IgD-negative memory B cell (primary cell): ENCODE results near the gene LGALS7B. TPM values are rescaled to one million over a fixed set of nuclear protein-coding genes. Genes with fewer than 3 reads are reported as not detected.
"Not testable (repeated sequence)": the region's sequence is repeated elsewhere in the genome, so short reads cannot be mapped to it uniquely, and the experiment has no call there.

ENCODE experiments used
- H3K27ac Mint-ChIP-seq, 3 donors: one replicate each; pipeline ENCODE4 v1.8.0; 2020 to 2022; ENCODE audit warnings: mild to moderate bottlenecking in 3 of 3, mixed read lengths in 3 of 3, moderate library complexity in 1 of 3
- H3K27me3 Mint-ChIP-seq: one replicate; pipeline ENCODE4 v1.8.0; 2021; ENCODE audit warnings: mixed read lengths
- H3K36me3 Mint-ChIP-seq: one replicate; pipeline ENCODE4 v1.8.0; 2020; ENCODE audit warnings: mild to moderate bottlenecking, mixed read lengths
- H3K4me1 Mint-ChIP-seq, 3 donors: one replicate each; pipeline ENCODE4 v1.8.0; 2020 to 2022; ENCODE audit warnings: mixed read lengths in 3 of 3, mild to moderate bottlenecking in 1 of 3
- H3K4me3 Mint-ChIP-seq, 4 donors: one replicate each; pipeline ENCODE4 v1.8.0; 2020 to 2022; ENCODE audit warnings: mild to moderate bottlenecking in 4 of 4, mixed read lengths in 4 of 4, moderate library complexity in 3 of 4
- H3K9me3 Mint-ChIP-seq, 3 donors: one replicate each; pipeline ENCODE4 v1.8.0; 2020 to 2021; ENCODE audit warnings: mixed read lengths in 3 of 3, mild to moderate bottlenecking in 1 of 3
- polyA plus RNA-seq: library from polyadenylated mRNA; unstranded; fragments of 300-500 nt; fragmentation: Illumina TruSeq; gene quantifications from one replicate; pipeline ENCODE4 v1.2.3, GENCODE V29; 2021

LGALS7B gene
- polyA plus RNA-seq, 1 donor from 2014 or later = not detected

DNA sequence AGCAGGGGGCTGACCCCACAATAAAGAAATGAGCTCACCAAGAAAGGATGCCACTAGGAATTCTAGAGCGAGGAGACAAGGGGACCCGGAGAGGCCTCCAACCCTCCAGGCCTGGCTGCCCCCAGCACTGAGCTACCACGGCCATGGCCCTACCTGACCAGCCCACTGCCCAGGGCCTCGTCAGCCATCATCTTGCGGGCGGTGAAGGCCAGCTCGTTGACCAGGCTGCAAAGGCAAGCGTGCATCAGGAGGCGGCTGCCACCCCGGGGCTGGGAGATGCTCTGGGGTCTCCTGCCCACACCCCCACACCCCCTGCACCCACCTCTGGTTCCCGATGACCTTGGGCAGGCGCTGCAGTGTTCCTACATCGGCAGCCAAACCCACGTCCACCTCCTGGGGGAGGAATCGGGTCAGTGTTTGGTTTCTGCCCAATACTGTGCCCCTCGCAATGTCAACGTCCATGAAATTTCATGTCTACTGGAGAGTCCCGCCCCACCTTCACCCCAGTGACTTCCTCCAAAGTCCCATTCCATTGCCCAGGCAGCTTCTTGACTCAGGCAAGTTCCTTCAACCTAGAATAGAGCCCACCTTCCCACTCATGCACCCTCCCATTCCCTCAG, 27.2 kb downstream of the LGALS7B start:
- no peak overlapping the region for H3K27ac Mint-ChIP-seq
- peaks cover 0 to 1% (median 0%) of the 10 kb centered on the region in 3 donors for H3K4me1 Mint-ChIP-seq
- peaks cover 3% of the 10 kb centered on the region for H3K36me3 Mint-ChIP-seq
- no peak overlapping the region for H3K4me3 Mint-ChIP-seq
- H3K27me3 Mint-ChIP-seq = no peaks in the 10 kb centered on the region
- no peaks in the 10 kb centered on the region for H3K9me3 Mint-ChIP-seq

DNA sequence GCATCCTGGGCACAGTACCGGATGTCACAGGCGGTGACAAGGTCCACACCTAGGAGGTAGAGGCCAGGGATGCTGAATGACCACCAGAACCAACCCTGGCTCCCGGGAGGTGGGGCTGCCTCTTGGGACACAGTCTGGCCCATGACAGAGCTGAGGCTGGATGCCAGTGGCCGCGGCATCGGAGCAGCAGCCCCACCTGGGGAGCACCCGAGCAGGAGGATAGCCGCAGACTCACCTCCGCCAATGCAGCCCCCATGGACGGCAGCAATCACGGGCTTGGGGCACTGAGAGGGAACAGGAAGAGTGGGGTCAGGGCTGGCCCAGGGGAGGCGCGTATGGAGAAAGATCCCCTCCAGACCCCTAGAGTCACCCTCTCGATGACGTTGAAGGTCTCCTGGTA, 28.1 kb downstream of the LGALS7B start:
- Mint-ChIP-seq H3K27me3 (no peaks in the 10 kb centered on the region), H3K4me3 (no peak overlapping the region), H3K4me1 (peaks cover 0 to 1% (median 0%) of the 10 kb centered on the region in 3 donors), H3K36me3 (peaks cover 3% of the 10 kb centered on the region), H3K27ac (no peak overlapping the region), H3K9me3 (no peaks in the 10 kb centered on the region)

DNA sequence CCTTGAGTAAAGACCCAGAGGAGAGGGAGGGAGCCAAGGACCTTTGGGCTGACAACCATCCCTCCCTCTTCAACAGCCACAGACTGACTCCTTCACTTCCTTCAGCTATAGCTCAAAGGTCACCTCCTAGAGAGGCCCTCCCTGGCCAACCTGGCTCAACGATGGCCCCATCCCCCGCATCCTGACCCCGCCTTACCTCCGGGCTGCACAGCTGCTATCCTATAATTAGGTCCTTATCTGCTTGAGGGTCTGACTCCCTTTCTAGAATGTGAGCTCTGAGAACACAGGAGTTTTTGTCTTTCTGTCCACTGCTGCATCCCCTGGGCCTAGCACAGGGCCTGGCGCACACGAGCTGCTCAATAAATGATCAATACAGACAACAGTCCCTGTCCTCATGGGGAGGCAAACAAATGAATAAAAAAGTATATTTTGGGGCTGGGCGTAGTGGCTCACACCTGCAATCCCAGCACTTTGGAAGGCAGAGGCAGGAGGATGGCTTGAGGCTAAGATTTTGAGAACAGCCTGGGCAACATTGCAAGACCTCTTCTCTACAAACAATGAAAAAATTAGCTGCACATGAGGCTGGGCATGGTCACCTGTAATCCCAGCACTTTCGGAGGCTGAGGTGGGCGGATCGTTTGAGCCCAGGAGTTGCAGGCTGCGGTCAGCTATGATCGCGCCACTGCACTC, 30.4 kb downstream of the LGALS7B start:
- H3K9me3 Mint-ChIP-seq = peaks cover 0 to 3% (median 0%) of the 10 kb centered on the region in 3 donors
- H3K36me3 Mint-ChIP-seq = peaks cover 8% of the 10 kb centered on the region
- H3K27me3 Mint-ChIP-seq = no peaks in the 10 kb centered on the region
- no peak overlapping the region for H3K4me3 Mint-ChIP-seq
- no peak overlapping the region for H3K27ac Mint-ChIP-seq
- peaks cover 0 to 3% (median 0%) of the 10 kb centered on the region in 3 donors for H3K4me1 Mint-ChIP-seq

DNA sequence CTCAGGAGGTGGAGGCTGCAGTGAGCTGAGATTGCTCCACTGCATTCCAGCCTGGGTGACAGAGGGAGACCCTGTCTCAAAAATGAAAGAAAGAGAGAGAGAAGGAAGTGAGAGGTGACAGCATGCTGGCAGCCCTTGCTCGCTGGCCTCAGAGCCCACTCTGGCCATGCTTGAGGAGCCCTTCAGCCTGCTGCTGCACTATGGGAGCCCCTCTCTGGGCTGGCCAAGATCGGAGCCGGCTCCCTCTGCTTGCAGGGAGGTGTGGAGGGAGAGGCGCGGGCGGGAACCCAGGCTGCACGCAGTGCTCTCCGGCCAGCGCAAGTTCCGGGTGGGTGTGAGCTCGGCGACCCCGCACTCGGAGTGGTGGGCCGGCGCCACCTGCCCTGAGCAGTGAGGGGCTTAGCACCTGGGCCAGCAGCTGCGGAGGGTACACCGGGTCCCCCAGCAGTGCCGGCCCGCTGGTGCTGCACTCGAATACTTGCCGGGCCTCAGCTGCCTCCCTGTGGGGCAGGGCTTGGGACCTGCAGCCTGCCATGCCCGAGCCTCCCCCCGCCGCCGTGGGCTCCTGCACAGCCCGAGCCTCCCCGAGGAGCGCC, 32.3 kb downstream of the LGALS7B start:
- not testable (repeated sequence) for H3K9me3 Mint-ChIP-seq, H3K27ac Mint-ChIP-seq, H3K4me1 Mint-ChIP-seq, H3K4me3 Mint-ChIP-seq, H3K27me3 Mint-ChIP-seq, H3K36me3 Mint-ChIP-seq

DNA sequence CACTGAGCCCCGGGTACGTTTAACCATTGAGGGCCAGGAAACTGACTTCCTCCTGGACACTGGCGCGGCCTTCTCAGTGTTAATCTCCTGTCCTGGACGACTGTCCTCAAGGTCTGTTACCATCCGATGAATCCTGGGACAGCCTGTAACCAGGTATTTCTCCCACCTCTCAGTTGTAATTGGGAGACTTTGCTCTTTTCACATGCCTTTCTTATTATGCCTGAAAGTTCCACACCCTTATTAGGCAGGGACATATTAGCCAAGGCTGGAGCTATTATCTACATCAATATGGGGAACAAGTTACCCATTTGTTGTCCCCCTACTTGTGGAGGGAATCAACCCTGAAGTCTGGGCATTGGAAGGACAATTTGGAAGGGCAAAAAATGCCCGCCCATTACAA, 36.9 kb downstream of the LGALS7B start:
- not testable (repeated sequence) for H3K4me1 Mint-ChIP-seq, H3K27ac Mint-ChIP-seq, H3K9me3 Mint-ChIP-seq, H3K4me3 Mint-ChIP-seq, H3K27me3 Mint-ChIP-seq
- H3K36me3 Mint-ChIP-seq = peaks cover 14% of the 10 kb centered on the region

DNA sequence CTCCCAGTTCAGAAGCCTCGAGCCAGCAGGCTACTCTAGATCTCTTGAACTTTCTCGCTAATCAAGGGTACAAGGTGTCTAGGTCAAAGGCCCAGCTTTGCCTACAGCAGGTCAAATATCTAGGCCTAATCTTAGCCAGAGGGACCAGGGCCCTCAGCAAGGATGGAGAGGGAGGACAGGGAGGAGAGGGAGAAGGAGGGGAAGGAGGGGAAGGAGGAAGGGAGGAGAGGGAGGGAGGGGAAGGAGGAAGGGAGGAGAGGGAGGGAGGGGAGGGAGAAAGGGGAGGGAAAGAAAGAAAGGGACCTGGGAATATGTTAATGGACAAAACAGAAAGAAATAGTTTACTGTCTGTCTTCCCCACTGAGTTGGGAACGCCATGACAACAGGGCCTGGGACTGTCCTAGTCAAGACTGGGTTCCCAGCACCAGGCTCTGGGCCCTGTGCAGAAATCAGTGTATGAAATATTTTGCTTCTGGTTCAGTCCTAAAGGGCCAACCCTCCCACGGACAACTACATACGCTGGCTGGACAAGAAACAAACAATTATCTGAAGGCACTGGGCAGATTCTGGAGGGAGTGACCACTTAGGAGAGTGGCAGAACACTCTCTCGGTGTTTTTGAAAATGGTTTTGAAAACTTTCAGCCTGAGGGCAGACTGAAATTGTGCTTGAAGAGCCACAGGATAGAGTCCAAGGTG, 38.0 kb downstream of the LGALS7B start:
- Mint-ChIP-seq H3K4me3 (peak overlapping the region in 2 of 4 donors; percentile 5 to 70), H3K4me1 (peaks cover 10 to 14% (median 11%) of the 10 kb centered on the region in 3 donors), H3K27me3 (no peaks in the 10 kb centered on the region), H3K36me3 (peaks cover 17% of the 10 kb centered on the region), H3K9me3 (peaks cover 0 to 3% (median 0%) of the 10 kb centered on the region in 3 donors), H3K27ac (no peak overlapping the region)

DNA sequence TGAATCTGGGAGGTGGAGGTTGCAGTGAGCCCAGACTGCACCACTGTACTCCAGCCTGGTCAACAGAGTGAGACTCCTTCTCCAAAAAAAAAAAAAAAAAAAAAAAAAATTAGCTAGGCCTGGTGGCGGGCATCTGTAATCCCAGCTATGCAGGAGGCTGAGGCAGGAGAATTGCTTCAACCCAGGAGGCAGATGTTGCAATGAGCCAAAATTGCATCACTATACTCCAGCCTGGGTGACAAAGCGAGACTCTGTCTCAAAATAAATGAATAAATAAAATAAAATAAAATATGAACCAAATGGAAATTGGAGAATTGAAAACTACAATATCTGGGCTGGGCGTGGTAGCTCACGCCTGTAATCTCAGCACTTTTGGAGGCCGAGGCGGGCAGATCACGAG, 40.2 kb downstream of the LGALS7B start:
- peak overlapping the region in 1 of 4 donors; percentile 88 for H3K4me3 Mint-ChIP-seq
- not testable (repeated sequence) for H3K9me3 Mint-ChIP-seq, H3K27me3 Mint-ChIP-seq, H3K27ac Mint-ChIP-seq
- peaks cover 13% of the 10 kb centered on the region for H3K36me3 Mint-ChIP-seq
- peaks cover 11 to 18% (median 11%) of the 10 kb centered on the region in 3 donors for H3K4me1 Mint-ChIP-seq

DNA sequence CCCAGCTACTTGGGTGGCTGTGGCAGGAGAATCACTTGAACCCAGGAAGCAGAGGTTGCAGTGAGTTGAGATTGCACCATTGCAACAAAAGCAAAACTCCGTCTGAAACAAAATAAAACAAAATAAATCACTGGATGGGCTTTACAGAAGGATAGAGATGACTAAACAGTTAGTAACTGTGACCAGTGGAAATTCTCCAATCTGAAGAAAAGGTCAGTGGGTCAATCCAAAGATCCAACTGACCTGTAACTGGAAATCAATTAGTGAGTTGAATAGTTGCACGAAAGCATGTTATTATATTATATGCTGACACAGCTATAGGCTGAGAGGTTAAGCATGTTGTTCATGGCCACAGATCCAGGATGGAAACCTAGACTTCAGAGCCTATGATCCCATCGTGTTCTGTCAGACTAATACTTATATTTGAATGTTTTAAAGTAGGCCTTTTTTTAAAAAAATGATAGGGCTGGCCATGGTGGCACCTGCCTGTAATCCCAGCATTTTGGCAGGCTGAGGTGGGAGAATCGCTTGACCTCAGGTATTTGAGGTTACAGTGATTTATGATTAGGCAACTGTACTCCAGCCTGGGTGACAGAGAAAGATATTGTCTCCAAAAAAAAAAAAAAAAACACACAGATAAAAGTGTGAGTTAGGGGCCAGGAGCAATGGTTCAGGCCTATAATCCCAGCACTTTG, 41.2 kb downstream of the LGALS7B start:
- peaks cover 13% of the 10 kb centered on the region for H3K36me3 Mint-ChIP-seq
- peaks cover 11 to 18% (median 11%) of the 10 kb centered on the region in 3 donors for H3K4me1 Mint-ChIP-seq
- no peaks in the 10 kb centered on the region for H3K27me3 Mint-ChIP-seq

DNA sequence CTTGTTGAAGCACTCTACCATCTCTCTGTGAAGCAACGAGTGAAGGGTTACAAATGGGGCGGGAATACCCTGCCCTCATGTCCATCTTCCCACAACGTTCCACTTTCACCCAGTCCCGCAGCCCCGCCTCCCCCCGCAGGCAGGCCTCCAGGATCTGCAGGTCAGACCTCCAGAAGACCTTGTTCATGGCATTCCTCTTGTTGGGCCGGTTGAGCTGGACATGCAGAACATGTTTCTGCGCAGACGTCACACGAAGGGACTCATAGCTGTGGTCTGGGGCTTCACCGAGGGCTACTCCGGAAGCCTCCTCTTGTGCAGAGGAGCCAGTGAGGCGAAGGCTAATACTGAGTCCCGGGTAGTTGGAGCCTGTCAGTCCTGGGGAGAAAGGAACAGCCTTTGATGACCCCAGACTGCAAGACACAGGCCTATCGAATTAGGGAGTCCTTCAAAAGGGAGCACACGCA, 42.2 kb downstream of the LGALS7B start:
- Mint-ChIP-seq H3K4me1 (peaks cover 11 to 18% (median 11%) of the 10 kb centered on the region in 3 donors), H3K9me3 (no peaks in the 10 kb centered on the region), H3K4me3 (peak overlapping the region; percentile 88 to 98 (median 94)), H3K27ac (peak overlapping the region; percentile 86 to 94 (median 92)), H3K27me3 (no peaks in the 10 kb centered on the region), H3K36me3 (peaks cover 11% of the 10 kb centered on the region)

More for the DNA sequence above, 41.2 kb downstream of the LGALS7B start:
- Mint-ChIP-seq H3K9me3 (no peaks in the 10 kb centered on the region), H3K4me3 (peak overlapping the region; percentile 88 to 98 (median 94)), H3K27ac (peak overlapping the region; percentile 23 to 94 (median 86))

DNA sequence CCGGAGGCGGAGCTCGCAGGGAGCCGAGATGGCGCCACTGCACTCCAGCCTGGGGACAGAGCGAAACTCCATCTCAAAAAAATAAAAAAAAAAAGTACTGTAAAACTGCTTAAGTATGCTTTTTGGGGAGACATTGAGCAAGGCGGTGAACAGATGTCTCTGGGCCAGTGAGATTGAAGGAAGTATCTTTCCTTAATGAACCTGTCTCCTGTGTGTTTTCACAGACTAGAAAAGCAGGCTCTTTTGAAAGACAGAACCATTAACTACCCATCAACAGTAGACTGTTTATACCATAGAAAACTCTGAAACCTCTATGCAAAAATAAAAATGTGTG, 44.1 kb downstream of the LGALS7B start:
- Mint-ChIP-seq H3K27me3 (no peaks in the 10 kb centered on the region), H3K36me3 (peaks cover 12% of the 10 kb centered on the region), H3K27ac (peak overlapping the region in 1 of 3 donors; percentile 25)

DNA sequence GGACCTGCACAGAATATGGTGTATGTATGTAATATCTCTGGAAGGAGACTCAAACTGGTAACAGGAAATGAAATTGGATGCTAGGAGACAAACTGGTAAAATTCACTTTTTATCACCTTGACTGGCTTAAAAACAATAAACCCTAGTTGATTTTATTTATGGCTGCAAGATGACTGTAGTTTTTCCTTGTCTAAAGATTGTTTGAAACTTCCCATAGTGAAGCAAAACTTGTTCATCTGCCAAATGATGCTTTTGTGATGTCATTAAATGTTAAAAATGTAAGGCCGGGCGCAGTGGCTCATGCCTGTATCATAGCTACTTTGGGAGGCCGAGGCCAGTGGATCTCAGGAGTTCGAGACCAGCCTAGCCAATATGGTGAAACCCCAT, 45.1 kb downstream of the LGALS7B start:
- peaks cover 11% of the 10 kb centered on the region for H3K36me3 Mint-ChIP-seq
- H3K4me3 Mint-ChIP-seq = peak overlapping the region in 1 of 4 donors; percentile 61
- H3K4me1 Mint-ChIP-seq = peaks cover 7 to 18% (median 9%) of the 10 kb centered on the region in 3 donors
- no peaks in the 10 kb centered on the region for H3K9me3 Mint-ChIP-seq
- H3K27me3 Mint-ChIP-seq = no peaks in the 10 kb centered on the region
- peak overlapping the region in 2 of 3 donors; percentile 25 to 41 for H3K27ac Mint-ChIP-seq

More for the DNA sequence above, 44.1 kb downstream of the LGALS7B start:
- Mint-ChIP-seq H3K9me3 (no peaks in the 10 kb centered on the region), H3K4me1 (peaks cover 7 to 18% (median 11%) of the 10 kb centered on the region in 3 donors), H3K4me3 (peak overlapping the region in 2 of 4 donors; percentile 1 to 29)

DNA sequence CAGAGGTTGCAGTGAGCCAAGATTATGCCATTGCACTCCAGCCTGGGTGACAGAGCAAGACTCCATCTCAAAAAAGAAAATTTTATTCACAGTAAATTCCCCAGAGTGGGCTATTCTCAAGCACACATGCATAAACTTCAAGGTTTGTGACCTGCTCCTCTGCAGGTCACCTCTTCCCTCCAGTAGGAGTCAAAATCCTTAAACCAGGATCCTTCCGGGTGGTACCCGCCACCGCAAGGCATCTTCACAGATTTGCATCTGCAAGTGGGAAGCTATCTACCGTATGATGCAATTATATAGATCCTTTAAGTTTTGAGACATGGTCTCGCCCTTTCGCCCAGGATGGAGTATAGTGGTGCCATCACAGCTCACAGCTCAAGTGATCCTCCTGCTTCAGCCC, 45.6 kb downstream of the LGALS7B start:
- H3K27ac Mint-ChIP-seq = peak overlapping the region in 1 of 3 donors; percentile 25
- no peaks in the 10 kb centered on the region for H3K9me3 Mint-ChIP-seq
- H3K4me3 Mint-ChIP-seq = no peak overlapping the region
- H3K27me3 Mint-ChIP-seq = no peaks in the 10 kb centered on the region
- H3K4me1 Mint-ChIP-seq = peaks cover 7 to 18% (median 9%) of the 10 kb centered on the region in 3 donors
- peaks cover 11% of the 10 kb centered on the region for H3K36me3 Mint-ChIP-seq

DNA sequence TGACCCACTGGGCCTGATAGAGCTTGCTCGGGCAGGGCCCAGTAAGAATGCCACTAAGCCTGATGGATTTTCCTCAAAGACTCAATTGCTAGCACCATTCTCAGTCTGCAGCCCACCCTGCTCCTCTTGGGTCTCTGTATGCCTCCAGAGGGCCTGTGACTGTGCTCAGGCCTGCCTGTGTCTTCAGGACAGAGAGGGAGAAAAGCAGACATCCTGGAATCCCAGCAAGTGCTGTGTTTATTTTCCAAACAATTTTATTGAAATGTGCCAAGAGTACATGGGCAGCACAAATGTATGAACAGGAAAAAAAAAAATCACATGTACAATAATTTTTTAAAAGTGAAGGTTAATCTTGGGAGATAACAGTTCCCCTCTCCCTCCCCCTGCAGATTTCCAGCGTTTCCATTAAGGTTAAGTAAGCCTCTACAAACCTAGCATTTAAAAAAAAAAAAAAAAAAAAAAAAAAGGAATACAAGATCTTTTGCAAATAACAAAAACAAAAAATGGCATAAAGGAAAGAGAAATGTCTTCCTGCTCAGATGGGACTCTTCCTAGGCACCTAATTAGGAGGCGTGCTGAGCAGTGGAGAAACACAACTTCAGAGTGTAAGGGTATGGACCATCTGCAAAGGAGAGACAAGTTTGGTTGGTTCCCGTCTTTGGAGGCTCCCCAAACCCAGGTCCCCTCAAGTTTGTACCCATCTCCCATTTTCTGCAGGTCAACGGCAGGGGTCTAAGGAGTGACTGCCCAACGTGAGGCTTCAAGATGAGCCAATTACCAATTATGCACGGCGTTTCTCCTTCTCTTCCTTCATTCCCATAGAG, 47.4 kb downstream of the LGALS7B start:
- Mint-ChIP-seq H3K27ac (peak overlapping the region in 2 of 3 donors; percentile 31 to 43), H3K4me1 (peaks cover 4 to 9% (median 6%) of the 10 kb centered on the region in 3 donors), H3K36me3 (peaks cover 5% of the 10 kb centered on the region), H3K27me3 (no peaks in the 10 kb centered on the region), H3K4me3 (peak overlapping the region in 1 of 4 donors; percentile 63), H3K9me3 (no peaks in the 10 kb centered on the region)
